ENCODE measurements around the gene PJA2.
A peak's percentile ranks its signal among the peaks of the same experiment; 100 is the strongest.
"Not testable (repeated sequence)": the region's sequence is repeated elsewhere in the genome, so short reads cannot be mapped to it uniquely, and the experiment has no call there.

The PJA2 gene, protein sequence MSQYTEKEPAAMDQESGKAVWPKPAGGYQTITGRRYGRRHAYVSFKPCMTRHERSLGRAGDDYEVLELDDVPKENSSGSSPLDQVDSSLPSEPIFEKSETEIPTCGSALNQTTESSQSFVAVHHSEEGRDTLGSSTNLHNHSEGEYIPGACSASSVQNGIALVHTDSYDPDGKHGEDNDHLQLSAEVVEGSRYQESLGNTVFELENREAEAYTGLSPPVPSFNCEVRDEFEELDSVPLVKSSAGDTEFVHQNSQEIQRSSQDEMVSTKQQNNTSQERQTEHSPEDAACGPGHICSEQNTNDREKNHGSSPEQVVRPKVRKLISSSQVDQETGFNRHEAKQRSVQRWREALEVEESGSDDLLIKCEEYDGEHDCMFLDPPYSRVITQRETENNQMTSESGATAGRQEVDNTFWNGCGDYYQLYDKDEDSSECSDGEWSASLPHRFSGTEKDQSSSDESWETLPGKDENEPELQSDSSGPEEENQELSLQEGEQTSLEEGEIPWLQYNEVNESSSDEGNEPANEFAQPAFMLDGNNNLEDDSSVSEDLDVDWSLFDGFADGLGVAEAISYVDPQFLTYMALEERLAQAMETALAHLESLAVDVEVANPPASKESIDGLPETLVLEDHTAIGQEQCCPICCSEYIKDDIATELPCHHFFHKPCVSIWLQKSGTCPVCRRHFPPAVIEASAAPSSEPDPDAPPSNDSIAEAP

DNA sequence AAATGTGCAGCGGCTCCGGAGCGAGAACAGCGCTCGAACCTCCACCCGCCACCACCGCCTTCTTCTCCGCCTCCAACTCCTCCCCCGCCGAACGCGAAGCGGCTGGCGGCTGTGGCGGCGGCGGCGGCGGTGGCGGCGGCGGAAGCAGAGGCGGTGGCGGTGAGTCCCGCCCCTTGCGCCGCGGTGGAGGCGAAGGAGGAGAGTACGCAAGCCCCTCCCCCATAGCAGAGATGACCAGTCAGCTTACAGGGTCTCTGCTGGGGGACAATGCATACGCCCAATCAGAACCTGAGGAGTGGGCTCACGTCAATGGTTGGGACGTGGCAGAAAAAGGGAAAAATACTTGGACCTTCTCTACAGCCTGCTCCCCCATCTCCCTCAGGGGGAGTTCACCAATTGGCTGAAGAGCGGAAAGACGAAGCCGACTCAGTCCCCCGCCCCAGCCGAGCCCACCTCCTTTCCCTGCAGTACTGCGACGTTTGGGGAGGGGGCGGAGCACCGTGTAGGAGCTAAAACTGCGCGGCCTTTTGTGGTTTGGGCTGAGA is at the start of gene PJA2:
Gene PJA2 (minus strand): TSS at position 131 of the 545 bp plus-strand sequence. CDS start 26,541 bp downstream, outside the sequence.
- peak; percentile 97 for DNase-seq

DNA sequence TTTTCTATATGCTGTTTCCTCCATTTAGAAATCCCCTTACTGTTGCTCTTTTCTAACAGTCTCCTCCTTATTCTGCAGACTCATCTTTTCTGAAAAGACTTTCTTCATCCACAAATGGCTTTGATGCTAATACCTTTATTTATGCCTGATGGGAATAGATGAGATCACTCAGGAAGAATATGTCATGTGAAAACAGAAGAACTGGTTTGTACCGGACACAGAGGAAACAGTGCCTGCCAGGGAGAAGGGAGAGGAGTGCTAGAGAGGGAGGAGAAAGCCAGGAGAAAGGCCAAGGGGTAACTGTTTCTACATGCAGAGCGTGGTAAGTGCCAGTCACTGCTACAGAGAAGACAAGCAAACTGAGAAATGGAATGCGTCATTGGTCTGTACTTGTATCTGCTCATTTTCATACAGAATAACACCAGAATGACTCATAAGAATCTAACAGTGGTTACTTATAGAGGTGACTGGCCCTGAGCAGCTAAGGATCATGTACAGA is 45.9 kb upstream of the PJA2 start:
- no peak for DNase-seq

DNA sequence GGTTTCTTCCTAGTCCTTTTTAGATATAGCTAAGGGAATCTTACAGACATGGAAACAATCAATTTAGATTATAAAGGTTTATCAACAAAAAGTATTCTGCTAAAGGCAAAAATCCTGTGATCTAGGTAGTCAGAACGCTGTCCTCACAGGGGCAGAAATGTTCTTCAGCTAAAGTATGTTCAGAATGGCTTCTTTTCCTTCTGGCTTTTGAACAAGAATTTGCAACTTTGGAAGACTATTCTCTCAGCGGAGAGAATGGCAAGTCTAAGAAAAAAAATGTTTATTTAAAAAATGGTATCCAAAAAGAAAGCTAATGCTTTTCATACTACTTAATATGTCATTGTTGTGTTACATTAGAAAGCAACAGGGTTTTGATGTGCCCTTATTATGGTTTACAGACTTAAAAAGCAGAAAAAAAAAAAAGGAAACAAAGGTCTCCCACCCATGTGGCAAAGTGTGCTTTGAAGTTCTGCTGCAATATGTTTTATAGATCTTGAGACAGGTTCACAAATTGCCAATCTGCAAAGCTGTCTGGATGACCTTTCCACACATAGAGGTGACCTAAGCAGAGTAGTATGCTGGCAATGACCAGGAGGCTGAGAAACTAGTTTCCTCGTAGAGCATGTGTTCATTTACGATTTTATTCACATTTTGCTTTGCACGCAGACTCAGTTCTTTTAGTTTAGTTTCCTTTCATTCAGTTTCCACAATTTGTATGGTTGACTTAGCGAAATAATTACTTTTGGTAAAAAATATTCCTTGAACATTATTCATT is 45.1 kb upstream of the PJA2 start:
- DNase-seq, result no peak

DNA sequence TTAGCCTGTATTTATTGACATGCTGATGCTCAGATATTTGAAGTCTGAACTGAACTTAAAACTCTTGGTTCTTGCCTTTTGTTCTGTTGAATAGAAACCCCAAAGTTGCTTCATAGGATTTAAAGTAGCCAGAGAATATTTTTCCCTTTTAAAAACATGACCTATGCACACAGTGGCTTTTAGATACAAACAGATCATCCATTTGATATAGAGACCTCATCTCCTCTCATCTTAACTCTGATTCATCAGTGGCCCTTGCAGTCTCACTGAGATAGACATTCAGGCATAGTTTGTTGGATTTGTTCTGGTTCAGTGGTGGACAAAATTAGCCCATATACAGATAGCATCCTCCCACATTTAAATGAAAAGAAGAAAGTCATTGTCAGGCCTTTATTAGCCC is 43.5 kb upstream of the PJA2 start:
- DNase-seq, result no peak

DNA sequence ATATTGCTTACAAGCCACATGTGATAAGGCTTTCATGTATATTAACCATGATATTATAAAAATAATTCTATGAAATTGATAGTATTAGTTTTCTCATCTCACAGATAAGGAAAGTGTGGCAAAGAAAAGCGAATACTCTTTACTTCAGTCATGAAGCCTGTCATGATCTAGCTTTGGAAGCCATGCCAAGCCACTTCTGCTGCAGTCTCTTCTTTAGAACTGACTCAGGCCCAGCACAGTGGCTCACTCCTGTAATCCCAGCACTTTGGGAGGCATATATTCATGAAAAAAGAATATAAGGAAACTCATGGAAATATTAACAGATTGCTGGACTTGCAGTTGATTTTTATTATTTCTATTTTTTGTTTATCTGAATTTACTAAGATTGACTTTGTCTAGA is 42.9 kb upstream of the PJA2 start:
- no peak for DNase-seq

DNA sequence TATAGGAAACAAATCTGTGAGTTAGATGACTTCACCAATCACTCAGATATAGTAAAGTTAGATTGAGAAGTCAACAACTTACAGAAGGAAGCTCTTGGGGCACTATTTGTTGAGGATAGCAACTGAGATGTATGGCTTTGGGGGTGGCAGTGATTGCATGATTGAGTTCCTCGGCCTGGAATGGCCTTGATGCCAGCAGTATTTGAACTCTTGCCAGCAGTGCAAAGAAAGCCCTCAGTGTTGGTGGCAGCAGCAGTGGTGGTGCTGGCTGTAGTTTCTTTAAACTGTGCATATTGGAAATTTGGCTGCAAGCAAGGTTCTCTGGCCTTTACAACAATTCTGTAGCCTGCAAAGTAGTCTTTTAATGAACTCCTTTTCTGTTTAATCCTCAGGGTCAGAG is 41.4 kb upstream of the PJA2 start:
- no peak for DNase-seq

DNA sequence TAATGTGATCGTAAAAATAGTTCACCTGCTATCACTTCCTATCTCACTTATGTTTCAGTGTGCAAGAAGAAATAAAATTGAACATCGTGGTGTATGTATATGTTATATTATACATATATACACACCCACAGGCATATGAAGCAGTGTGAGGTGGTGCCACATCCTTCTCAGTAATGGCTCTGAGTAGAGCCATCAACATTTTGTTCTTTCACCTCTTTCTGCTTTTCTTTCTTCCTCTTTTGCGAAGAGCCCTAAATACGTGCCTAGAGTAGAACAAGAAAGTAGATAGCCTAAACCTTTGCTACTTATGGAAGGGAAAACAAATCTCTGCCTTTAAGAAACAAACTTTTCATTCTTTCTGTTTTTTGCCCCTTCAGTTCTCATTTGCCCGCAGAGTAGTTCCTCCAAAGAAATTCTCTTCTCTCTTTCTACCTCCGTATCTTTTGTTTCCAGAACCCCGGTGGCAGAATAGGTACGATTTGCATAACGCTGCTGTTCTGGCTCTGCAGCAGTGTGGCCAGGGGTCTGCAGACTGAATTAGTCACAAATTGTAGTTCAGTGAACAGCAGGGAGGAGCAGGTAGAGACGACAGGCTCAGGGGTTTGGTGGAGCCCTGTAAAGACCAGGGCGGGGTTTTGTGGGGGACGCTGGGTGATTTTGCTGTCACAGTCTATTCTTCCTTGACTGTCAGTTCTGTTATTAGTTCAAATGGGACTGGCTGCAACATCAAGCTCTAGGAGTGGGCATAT is 40.5 kb upstream of the PJA2 start:
- DNase-seq, result no peak

DNA sequence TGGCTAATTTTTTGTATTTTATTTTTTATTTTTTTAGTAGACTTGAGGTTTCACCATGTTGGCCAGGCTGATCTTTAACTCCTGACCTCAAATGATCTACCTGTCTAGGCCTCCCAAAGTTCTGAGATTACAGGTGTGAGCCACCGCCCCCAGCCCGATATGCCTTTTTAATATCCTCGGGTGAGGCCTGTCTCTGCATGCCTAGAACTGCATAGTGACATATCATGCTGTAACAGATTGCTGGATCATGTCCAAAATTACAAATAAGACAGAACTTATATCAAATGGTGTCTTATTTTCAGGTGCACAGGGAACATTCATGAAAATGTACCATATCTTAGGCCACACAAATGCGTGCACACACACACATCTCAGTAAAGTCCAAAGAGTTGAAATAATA is 39.1 kb upstream of the PJA2 start:
- no peak for DNase-seq

DNA sequence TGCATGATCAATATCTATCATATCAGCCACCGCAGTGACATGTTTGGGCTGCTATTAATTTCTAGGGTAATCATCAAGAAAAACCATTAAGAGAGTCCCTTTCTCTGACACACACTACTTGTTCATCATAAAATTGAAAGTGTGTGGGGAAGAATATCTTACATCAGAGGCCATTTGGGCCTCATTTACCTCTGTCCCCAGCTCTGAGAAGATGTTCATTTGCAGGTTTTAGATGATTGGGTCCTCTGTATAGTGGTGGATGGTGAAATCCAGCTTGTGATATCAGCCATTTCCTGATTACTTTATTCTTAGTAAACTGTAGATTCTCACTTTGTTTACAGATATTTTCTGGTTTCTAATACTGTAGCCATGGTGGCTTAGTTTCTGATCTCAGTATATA is 29.8 kb upstream of the PJA2 start:
- DNase-seq, result no peak

DNA sequence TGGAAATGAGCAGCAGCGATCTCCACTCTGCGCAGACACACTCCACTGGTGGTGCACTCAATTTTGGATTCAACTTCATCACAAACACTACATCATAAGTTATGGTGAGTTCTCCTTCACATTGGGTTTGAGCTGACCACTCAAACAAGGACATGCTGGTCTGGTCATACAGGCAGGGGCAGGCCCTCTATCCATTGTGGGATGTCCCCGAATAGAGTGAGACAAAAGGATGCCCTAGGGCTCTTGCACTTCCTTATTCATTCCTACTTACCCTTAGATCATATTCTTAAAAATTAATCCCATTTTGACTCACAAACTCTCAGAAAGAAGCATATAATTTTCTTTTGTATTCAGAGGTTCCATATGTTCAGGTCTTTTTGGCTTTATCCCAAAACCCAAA is 16.3 kb upstream of the PJA2 start:
- no peak for DNase-seq

DNA sequence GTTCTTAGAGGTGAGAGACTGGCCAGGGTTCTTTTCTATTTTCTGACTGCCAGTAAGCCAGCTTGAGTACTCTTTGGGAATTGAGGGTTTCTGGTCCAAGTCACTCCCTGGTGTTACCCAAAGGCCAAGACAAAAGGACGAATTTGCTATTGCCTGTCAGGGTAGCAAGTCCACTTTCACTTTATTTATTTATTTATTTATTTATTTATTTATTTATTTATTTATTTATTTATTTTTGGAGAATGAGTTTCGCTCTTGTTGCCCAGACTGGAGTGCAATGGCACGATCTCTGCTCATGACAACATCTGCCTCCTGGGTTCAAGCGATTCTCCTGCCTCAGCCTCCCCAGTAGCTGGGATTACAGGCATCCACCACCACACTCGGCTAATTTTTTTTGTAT is 15.7 kb upstream of the PJA2 start:
- DNase-seq, result not testable (repeated sequence)

DNA sequence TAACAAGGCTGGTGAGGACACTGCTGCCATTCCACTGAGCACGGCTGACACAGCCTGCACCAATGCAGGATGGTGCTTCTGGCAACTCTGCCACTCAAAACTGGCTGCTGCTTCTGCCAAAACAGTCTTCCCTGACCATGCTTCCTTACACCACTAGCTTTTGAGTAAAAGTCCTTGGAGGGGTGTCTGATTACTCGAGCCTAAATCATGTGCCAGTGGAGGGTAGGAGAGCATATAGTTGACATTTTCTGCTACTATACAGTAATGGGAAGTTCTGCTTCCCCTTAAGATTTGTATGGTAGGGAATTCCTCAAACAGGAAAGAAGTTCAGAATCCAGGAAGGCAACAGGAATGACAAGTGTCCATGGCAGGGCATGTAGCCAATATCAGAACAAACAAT is 12.2 kb upstream of the PJA2 start:
- DNase-seq, result no peak

DNA sequence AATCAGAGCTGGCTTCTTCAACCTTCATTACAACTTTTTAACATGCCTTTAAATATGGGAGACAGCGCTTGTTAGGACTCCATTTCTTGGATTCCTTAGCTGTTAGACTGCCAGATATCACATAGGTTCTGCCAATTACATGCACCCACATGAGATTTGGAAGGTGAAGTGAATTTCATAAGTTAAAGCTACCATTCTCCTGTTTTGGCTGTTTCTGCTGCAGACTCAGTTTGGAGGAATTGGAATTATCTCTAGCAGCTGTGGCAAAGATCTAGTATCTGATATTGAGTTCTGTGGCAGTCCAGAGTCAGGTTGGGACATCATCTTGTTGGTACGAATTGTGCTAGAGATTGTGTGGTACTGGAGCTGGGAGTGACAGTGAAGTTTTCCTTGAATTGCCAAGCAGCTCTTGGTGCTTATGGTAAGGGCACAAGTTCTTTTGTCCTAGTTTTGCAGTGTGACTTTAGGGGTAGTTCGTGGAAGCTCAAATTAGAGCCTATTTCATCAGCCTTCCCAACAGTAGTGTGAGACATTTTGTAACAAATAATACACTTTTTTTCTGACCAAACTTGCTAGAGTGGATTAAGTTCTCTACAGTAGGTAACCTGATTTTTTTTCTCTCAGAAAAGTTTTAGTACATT is 9.1 kb upstream of the PJA2 start:
- no peak for DNase-seq

DNA sequence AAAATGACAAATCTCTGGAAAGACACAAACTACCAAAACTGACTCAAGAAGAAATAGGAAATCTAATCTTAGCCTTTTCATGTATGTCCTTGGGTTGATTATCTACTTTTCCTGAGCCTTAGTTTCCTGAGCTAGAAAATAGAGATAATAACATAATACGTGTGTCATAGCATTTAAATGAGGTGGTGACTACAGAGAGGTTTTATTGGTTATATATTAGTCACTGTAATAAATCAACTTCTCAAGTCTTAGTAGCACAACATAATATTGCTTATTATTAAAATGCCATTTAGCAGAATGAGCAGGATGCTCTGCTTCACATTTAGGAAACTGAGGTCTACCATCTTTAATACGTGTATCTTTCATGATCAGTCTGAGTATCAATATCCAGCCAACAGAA is 7.1 kb upstream of the PJA2 start:
- DNase-seq, result no peak

DNA sequence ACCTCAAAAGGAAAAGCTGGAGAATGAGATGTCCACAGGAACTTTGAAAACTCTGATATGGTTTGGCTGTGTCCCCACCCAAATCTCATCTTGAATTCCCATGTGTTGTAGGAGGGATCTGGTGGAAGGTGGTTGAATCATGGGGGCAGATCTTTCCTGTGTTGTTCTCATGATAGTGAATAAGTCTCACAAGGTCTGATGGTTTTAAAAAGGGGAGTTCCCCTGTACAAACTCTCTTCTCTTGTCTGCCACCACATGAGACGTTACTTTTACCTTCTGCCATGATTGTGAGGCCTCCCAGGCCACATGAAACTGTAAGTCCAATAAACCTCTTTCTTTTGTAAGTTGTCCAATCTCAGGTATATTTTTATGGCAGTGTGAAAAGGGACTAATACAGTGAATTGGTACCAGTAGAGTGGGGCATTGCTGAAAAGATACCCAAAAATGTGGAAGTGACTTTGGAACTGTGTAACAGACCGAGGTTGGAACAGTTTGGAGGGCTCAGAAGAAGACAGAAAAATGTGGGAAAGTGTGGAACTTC is 4.2 kb upstream of the PJA2 start:
- DNase-seq, result not testable (repeated sequence)

DNA sequence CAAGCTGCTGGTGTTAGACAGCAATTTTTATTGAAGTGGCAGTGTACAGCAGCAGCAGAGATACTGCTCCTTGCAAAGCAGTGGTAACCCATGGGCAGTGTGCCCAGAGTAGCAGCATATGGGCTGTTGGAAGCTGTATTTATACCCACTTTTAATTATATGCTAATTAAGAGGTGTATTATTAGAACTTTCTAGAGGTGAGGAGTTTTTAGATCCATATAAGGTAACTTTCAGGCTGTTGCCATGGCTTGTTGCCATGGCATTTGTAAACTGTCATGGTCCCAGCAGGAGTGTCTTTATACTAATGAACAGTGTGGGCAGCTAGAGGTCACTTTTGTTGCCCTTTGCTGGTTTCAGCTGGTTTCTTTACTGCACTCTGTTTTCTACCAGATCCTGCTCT is 3.7 kb upstream of the PJA2 start:
- DNase-seq, result no peak

DNA sequence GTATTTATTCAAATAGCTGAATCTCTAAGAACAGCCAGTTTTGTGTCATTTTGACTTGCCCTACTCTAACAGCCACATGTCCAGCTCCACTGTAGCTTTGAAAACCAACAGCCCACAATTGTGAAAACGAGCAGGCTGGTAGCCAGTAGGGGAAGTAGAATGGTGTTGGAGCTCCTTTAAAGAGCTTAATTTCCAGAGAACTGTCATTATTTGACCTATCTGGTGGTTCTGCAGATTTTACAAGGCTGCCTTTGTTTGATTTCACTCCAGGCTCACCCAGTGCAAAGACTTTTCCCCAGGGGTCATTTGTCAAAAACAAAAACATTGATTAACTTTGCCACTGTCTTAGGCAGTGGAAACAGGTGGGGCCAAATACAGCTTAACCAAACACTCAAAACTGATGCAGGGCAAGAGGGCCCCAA is 3.2 kb upstream of the PJA2 start:
- DNase-seq, result no peak

DNA sequence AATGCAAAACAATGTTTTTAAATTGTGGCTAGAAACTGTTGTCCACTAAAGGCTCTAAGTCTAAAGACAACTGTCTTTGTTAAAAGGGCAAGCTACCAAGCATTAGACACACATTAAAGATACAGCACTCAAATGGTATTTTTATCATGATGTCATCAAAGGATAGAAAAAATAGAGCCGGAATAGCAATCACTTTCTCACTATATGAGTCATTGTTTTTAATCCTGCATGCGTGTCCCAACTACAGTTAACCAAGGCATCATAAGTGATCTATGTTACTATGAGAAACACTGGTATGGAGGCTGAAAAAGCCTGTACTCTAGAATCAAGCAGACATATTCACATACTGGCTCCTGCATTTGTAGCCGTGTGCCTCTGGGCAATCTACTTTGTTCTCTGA is 1.9 kb upstream of the PJA2 start:
- no peak for DNase-seq

DNA sequence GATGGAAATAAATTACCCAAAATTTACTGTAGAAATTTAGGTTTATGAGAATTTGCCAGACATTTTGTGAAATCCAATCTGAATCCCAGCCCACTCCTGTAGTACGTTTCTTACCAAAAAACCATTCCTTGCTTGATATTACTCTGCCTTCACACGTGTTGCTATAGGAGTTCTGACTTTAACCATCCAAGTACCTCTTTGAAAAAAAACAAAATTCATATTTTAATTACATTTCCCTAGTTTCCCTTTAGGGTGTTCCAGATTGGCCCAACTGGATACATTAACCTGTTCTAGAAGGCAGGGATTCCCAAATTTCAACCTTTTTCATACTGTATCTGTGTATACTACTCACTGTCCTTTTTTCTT is 1.4 kb upstream of the PJA2 start:
- DNase-seq, result no peak

DNA sequence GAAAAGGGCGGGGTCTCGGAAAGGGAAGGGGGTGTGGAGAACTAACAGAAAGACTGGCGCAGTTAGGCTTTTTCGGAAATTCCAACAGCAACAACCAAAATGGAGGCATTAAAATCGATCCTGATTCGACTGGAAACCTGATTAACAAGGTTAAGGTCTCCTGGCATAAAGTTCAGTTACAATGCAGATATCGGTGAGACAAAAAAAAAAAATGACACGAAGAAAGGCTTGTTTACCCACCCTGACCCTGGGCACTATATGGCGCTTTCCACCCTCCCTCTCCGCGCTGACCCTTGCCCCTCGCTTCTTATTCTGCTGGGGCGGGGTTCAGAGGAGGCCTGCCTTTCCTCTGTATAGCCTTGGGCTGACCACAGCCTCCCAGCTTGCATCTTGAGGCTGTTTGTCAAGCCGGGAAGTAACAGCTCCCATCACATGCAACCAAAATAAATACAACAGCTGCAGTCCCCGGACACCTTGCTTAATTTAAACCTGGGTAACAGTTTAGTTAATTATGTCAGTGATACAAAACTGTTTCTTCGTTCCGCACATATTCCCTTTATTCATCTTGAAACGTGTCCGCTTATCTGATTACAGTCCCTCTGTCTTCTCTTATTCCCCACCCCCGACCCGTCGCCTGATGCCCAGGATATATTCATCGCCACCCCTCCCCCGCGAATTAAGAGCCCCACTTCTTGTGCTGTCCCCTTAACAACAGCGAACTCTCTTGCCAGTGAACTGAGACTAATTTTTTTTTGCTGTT is 795 bp upstream of the PJA2 start:
- peak; percentile 38 for DNase-seq
